C4-2B (cell line): ENCODE results near the gene CRAT.

Experiments used
- H3K27ac ChIP-seq: fragments of 450-650 bp; 2 replicates; pipeline ENCODE4 v1.5.1; 2017
- CTCF ChIP-seq: fragments of 450-650 bp; conservative IDR thresholded peaks from 2 replicates; pipeline ENCODE4 v1.5.1; 2017; ENCODE audit warnings: mild to moderate bottlenecking
- ZFX ChIP-seq: fragments of 450-650 bp; IDR thresholded peaks from 2 replicates; pipeline ENCODE4 v1.6.1; 2017

Gene CRAT

GRCh38 chr9:129141066-129142041 lies 30.8 kb upstream of the CRAT start:
- TF ChIP-seq CTCF (no peak), ZFX (no peak)
- H3K27ac ChIP-seq = peak overlapping the region; percentile 100

- no peak for TF ChIP-seq CTCF
- peak; percentile 83; the same call in 1 of the 2 replicates for TF ChIP-seq ZFX
- peak overlapping the region; percentile 100 for H3K27ac ChIP-seq
Observed at GRCh38 chr9:129140397-129141065, 29.9 kb upstream of the CRAT start.

GRCh38 chr9:129139993-129140396 lies 29.4 kb upstream of the CRAT start:
- no peak for TF ChIP-seq ZFX
- H3K27ac ChIP-seq = peak overlapping the region; percentile 100

GRCh38 chr9:129139233-129139992 lies 28.8 kb upstream of the CRAT start:
- H3K27ac ChIP-seq = peak overlapping the region; percentile 100
- TF ChIP-seq CTCF (peak; percentile 94), ZFX (no peak)

- H3K27ac ChIP-seq = peak overlapping the region; percentile 100
- TF ChIP-seq CTCF = no peak
- TF ChIP-seq ZFX = no peak
Observed at GRCh38 chr9:129138476-129139232, 28.1 kb upstream of the CRAT start.

- peak overlapping the region; percentile 100; the same call in 1 of the 2 replicates for H3K27ac ChIP-seq
- TF ChIP-seq ZFX (no peak), CTCF (no peak)
Observed at GRCh38 chr9:129138144-129138462, 27.5 kb upstream of the CRAT start.
